Panc1 (cell line): ENCODE data around the gene NOBOX. TPM values are rescaled to one million over a fixed set of nuclear protein-coding genes. Genes with fewer than 3 reads are reported as not detected.

Experiments
- ATAC-seq: fragments of 200-7000 bp; cut with Tn5 transposase; 2 replicates; pipeline ENCODE4 v1.9.1; 2020; ENCODE audit warnings: mild to moderate bottlenecking, moderate library complexity
- BruUV-seq: library from RNA; stranded (reverse); fragments of 400-500 nt; replicated peaks from 2 replicates; lab custom pipeline; 2021; lab: Mats Ljungman, UMichigan
- CTCF ChIA-PET: fragments of 300-600 bp; sonication (Branson Sonifier 250); formaldehyde crosslinking; loops from one replicate; lab custom pipeline; 2022; ENCODE audit warnings: antibody characterized with exemption; lab: Charles Lee
- POLR2A ChIA-PET: fragments of 300-600 bp; sonication (Branson Sonifier 250); formaldehyde crosslinking; loops from one replicate; lab custom pipeline; 2022; ENCODE audit warnings: antibody characterized with exemption; lab: Charles Lee
- DNase-seq: peaks from one replicate; pipeline ENCODE4 v3.0.0-alpha.2; 2010; ENCODE audit warnings: low read depth, low spot score
- H3K27ac ChIP-seq: 2 replicates; pipeline ENCODE4 v1.5.1; 2011; ENCODE audit warnings: mild to moderate bottlenecking, low read length, inconsistent platforms
- H3K27me3 ChIP-seq: fragments of 200-500 bp; sonication (Bioruptor generic); 2 replicates; pipeline ENCODE4 v1.6.0; 2014; ENCODE audit warnings: low read length, inconsistent platforms; ENCODE audit not compliant: control insufficient read depth, insufficient read depth
- H3K36me3 ChIP-seq: fragments of 200-500 bp; sonication (Bioruptor generic); 2 replicates; pipeline ENCODE4 v1.5.1; 2014; ENCODE audit warnings: inconsistent platforms, mild to moderate bottlenecking, low read length, moderate library complexity; ENCODE audit not compliant: control insufficient read depth, insufficient read depth
- H3K4me1 ChIP-seq: 2 replicates; pipeline ENCODE4 v1.5.1; 2011; ENCODE audit warnings: inconsistent platforms, mild to moderate bottlenecking, low read length, moderate library complexity; ENCODE audit not compliant: control insufficient read depth, insufficient read depth
- H3K4me3 ChIP-seq, 2 experiments: 2 replicates each; pipeline ENCODE4 v1.5.1; 2011 to 2012; ENCODE audit warnings: low read depth in 2 of 2, low read length in 2 of 2, mild to moderate bottlenecking in 2 of 2, inconsistent platforms in 1 of 2, moderate library complexity in 1 of 2
- H3K9me3 ChIP-seq: fragments of 200-500 bp; sonication (Bioruptor generic); 2 replicates; pipeline ENCODE4 v1.5.1; 2014; ENCODE audit warnings: low read depth, mild to moderate bottlenecking, inconsistent platforms, low read length, moderate library complexity; ENCODE audit not compliant: control insufficient read depth, insufficient read depth
- POLR2AphosphoS5 ChIP-seq: IDR thresholded peaks from 2 replicates; pipeline ENCODE4 v1.6.1; 2012; ENCODE audit warnings: mild to moderate bottlenecking, low read depth, low read length, moderate library complexity
- SIN3A ChIP-seq: IDR thresholded peaks from 2 replicates; pipeline ENCODE4 v1.6.1; 2012; ENCODE audit warnings: low read depth, mild to moderate bottlenecking, low read length, moderate library complexity, borderline replicate concordance; ENCODE audit not compliant: insufficient read depth
- TCF7L2 ChIP-seq: IDR thresholded peaks from 2 replicates; pipeline ENCODE4 v1.6.1; 2011; ENCODE audit warnings: mild to moderate bottlenecking, low read depth, low read length, inconsistent platforms
- in situ Hi-C: cut with HindIII; loops from 2 replicates; pipeline ENCODE4 v1.10.0; 2016; ENCODE audit warnings: low sequenced_read_pairs, low pct_unique_long_range_greater_than_20kb
- intact Hi-C: fragments of 100-400 bp; cut with micrococcal nuclease; formaldehyde crosslinking; loops from one replicate; pipeline ENCODE4 v1.10.0; 2022; ENCODE audit not compliant: unreplicated experiment
- total RNA-seq: library from RNA; stranded (reverse); gene quantifications from one replicate; pipeline ENCODE4 v1.2.1, GENCODE V29; 2021; ENCODE audit not compliant: unreplicated experiment
- TF ChIP-seq, protein P1 (sequence below): fragments of 450-650 bp; IDR thresholded peaks from 2 replicates; pipeline ENCODE4 v1.5.1; 2017; ENCODE audit warnings: mild to moderate bottlenecking
- TF ChIP-seq, protein P2 (sequence below), 2 experiments: IDR thresholded peaks; 2 replicates each; pipeline ENCODE4 v1.6.1; 2011 to 2012; ENCODE audit warnings: low read depth in 2 of 2, control low read depth in 1 of 2, low read length in 1 of 2, mild to moderate bottlenecking in 1 of 2, moderate library complexity in 1 of 2; ENCODE audit not compliant: insufficient read depth in 1 of 2

The NOBOX gene
- total RNA-seq, 1 experiment from 2014 or later = not detected

DNA sequence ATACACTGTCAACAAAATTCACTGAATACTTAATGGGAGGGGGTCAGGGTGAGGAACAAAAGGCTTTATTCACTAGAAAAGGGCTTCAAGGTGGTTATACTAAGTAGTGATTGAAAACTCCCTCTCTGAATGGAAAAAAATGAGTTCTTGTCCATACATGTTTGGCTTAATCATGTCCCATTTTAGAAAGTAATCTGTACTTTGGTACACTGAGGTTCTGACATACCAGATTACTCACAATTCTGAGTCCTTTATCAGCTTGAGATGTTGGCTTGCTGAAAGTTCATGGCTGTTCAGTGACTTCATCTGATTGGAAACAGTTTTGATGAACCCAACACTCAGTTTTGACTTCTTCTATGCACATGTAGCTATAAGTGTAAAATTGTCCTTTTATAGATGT, 12.8 kb upstream of the NOBOX start:
- in situ Hi-C loops = no loop called here
- H3K27me3 ChIP-seq = no peaks in the 10 kb centered on the region
- CTCF ChIA-PET = no interaction called here
- H3K9me3 ChIP-seq = no peaks in the 10 kb centered on the region
- H3K36me3 ChIP-seq = no peaks in the 10 kb centered on the region
- no peak overlapping the region for H3K27ac ChIP-seq
- BruUV-seq = no TSS peak
- no peak overlapping the region for H3K4me3 ChIP-seq
- H3K4me1 ChIP-seq = no peaks in the 10 kb centered on the region
- POLR2A ChIA-PET = interaction anchor here (0.6 kb wide), 1 partner anchor 336 kb away, joined by 3 read pairs; no protein-coding TSS in a partner anchor
- intact Hi-C loops = no loop called here
- ATAC-seq = no peak
- DNase-seq = no peak
- TF ChIP-seq POLR2AphosphoS5 (no peak), SIN3A (no peak), TCF7L2 (no peak)
- TF ChIP-seq, protein P1, sequence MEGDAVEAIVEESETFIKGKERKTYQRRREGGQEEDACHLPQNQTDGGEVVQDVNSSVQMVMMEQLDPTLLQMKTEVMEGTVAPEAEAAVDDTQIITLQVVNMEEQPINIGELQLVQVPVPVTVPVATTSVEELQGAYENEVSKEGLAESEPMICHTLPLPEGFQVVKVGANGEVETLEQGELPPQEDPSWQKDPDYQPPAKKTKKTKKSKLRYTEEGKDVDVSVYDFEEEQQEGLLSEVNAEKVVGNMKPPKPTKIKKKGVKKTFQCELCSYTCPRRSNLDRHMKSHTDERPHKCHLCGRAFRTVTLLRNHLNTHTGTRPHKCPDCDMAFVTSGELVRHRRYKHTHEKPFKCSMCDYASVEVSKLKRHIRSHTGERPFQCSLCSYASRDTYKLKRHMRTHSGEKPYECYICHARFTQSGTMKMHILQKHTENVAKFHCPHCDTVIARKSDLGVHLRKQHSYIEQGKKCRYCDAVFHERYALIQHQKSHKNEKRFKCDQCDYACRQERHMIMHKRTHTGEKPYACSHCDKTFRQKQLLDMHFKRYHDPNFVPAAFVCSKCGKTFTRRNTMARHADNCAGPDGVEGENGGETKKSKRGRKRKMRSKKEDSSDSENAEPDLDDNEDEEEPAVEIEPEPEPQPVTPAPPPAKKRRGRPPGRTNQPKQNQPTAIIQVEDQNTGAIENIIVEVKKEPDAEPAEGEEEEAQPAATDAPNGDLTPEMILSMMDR = no peak
- TF ChIP-seq, protein P2, sequence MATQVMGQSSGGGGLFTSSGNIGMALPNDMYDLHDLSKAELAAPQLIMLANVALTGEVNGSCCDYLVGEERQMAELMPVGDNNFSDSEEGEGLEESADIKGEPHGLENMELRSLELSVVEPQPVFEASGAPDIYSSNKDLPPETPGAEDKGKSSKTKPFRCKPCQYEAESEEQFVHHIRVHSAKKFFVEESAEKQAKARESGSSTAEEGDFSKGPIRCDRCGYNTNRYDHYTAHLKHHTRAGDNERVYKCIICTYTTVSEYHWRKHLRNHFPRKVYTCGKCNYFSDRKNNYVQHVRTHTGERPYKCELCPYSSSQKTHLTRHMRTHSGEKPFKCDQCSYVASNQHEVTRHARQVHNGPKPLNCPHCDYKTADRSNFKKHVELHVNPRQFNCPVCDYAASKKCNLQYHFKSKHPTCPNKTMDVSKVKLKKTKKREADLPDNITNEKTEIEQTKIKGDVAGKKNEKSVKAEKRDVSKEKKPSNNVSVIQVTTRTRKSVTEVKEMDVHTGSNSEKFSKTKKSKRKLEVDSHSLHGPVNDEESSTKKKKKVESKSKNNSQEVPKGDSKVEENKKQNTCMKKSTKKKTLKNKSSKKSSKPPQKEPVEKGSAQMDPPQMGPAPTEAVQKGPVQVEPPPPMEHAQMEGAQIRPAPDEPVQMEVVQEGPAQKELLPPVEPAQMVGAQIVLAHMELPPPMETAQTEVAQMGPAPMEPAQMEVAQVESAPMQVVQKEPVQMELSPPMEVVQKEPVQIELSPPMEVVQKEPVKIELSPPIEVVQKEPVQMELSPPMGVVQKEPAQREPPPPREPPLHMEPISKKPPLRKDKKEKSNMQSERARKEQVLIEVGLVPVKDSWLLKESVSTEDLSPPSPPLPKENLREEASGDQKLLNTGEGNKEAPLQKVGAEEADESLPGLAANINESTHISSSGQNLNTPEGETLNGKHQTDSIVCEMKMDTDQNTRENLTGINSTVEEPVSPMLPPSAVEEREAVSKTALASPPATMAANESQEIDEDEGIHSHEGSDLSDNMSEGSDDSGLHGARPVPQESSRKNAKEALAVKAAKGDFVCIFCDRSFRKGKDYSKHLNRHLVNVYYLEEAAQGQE (IDR thresholded peaks at IDR 0.05; ENCODE audit: insufficient read depth in 1 of 2, low read depth in 2 of 2, low read length in 1 of 2) = no peak

DNA sequence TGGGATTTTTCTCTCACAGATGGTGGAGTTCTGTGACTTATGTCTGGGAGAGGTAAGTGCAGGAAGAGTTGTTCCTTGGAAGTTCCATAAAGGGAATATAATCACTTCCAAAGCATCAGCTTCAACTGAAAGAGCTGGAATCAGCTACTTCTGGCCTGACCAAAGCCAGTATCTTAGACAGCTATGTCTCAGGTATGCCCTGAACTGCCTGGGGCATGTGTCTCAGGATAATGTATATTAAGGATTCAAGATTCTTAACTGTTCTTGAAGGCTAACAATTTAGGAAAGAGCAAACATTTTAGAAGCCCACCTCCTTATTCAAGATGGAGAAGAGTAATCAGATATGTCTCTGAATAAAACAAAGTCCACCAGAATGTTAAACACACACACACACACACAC, 12.4 kb upstream of the NOBOX start:
- intact Hi-C loops (no loop called here), in situ Hi-C loops (no loop called here)
- Histone ChIP-seq H3K9me3 (no peaks in the 10 kb centered on the region), H3K27me3 (no peaks in the 10 kb centered on the region), H3K27ac (no peak overlapping the region), H3K36me3 (no peaks in the 10 kb centered on the region), H3K4me1 (no peaks in the 10 kb centered on the region), H3K4me3 (no peak overlapping the region)
- ChIA-PET POLR2A (no interaction called here), CTCF (no interaction called here)
- DNase-seq (no peak), ATAC-seq (no peak)
- no TSS peak for BruUV-seq
- TF ChIP-seq, protein P1 = no peak
- TF ChIP-seq, protein P2 (IDR thresholded peaks at IDR 0.05; ENCODE audit: insufficient read depth in 1 of 2, low read depth in 2 of 2, low read length in 1 of 2) = no peak
- TF ChIP-seq SIN3A (no peak), TCF7L2 (no peak), POLR2AphosphoS5 (no peak)
